Endothelial cell of umbilical vein (primary cell): ENCODE measurements around the gene ZNF618. TPM values are rescaled to one million over a fixed set of nuclear protein-coding genes. Genes with fewer than 3 reads are reported as not detected.

Experiments used
- BruUV-seq: library from RNA; stranded (reverse); fragments of 400-500 nt; replicated peaks from 2 replicates; lab custom pipeline; 2021; lab: Mats Ljungman, UMichigan
- CTCF ChIA-PET: fragments of 300-600, 350-600 bp; sonication (Branson Sonifier 250); formaldehyde crosslinking; loops from one replicate; lab custom pipeline; 2021; ENCODE audit warnings: antibody characterized with exemption, inconsistent platforms; lab: Charles Lee
- POLR2A ChIA-PET: fragments of 300-600, 350-600 bp; sonication (Branson Sonifier 250); formaldehyde crosslinking; loops from one replicate; lab custom pipeline; 2021; ENCODE audit warnings: antibody characterized with exemption, inconsistent platforms; lab: Charles Lee
- DNase-seq: peaks from one replicate; pipeline ENCODE4 v3.0.0-alpha.2; 2011; ENCODE audit warnings: low read depth, low spot score
- FAIRE-seq: peaks from 2 replicates; lab custom pipeline; 2011; peaks lifted over from hg19 to GRCh38; lab: Jason Lieb, UNC
- H2AFZ ChIP-seq: 2 replicates; pipeline ENCODE4 v1.6.0; 2012; ENCODE audit warnings: low read depth, low read length, control low read depth, inconsistent platforms
- H3K27ac ChIP-seq: 2 replicates; pipeline ENCODE4 v1.5.1; 2011; ENCODE audit warnings: low read depth, mild to moderate bottlenecking, control low read depth, low read length, moderate library complexity; ENCODE audit not compliant: insufficient read depth
- H3K27me3 ChIP-seq, 2 experiments: 2 replicates each; pipeline versions ENCODE4 v1.6.0 to v1.6.1; 2011; ENCODE audit warnings: low read length in 2 of 2, mixed read lengths in 1 of 2; ENCODE audit not compliant: control insufficient read depth in 2 of 2, insufficient read depth in 2 of 2
- H3K36me3 ChIP-seq, 2 experiments: 2 replicates in 1 of 2; 3 replicates in 1 of 2; pipeline ENCODE4 v1.5.1; 2011; ENCODE audit warnings: low read length in 2 of 2, mild to moderate bottlenecking in 1 of 2, moderate library complexity in 1 of 2; ENCODE audit not compliant: control insufficient read depth in 2 of 2, insufficient read depth in 2 of 2; ENCODE audit errors: extremely low read depth in 1 of 2
- H3K4me1 ChIP-seq: 3 replicates; pipeline ENCODE4 v1.5.1; 2011; ENCODE audit warnings: mild to moderate bottlenecking, low read length; ENCODE audit not compliant: control insufficient read depth, insufficient read depth; ENCODE audit errors: extremely low read depth
- H3K4me2 ChIP-seq: 2 replicates; pipeline ENCODE4 v1.6.1; 2011; ENCODE audit warnings: low read length, control low read depth, mixed read lengths; ENCODE audit not compliant: insufficient read depth
- H3K4me3 ChIP-seq, 3 experiments: fragments of 200-600 bp in 1 of 3; sonication (generic), shearing (Covaris generic) in 1 of 3; replicated peaks in 1 of 3; 2 replicates each; pipeline ENCODE4 v1.5.1; 2011 to 2016; ENCODE audit warnings: control low read depth in 3 of 3, low read length in 3 of 3, mild to moderate bottlenecking in 2 of 3, inconsistent platforms in 1 of 3, low read depth in 1 of 3, moderate library complexity in 1 of 3; ENCODE audit not compliant: insufficient read depth in 1 of 3
- H3K79me2 ChIP-seq: 2 replicates; pipeline ENCODE4 v1.6.0; 2012; ENCODE audit warnings: low read length, inconsistent platforms; ENCODE audit not compliant: control insufficient read depth, insufficient read depth
- H3K9ac ChIP-seq: replicated peaks from 2 replicates; pipeline ENCODE3; 2011; ENCODE audit warnings: low read length, control low read depth; ENCODE audit not compliant: insufficient read depth; ENCODE audit errors: extremely low read depth
- H3K9me1 ChIP-seq: replicated peaks from 3 replicates; pipeline ENCODE4 v1.6.0; 2011; ENCODE audit warnings: mild to moderate bottlenecking, low read length; ENCODE audit not compliant: control insufficient read depth, insufficient read depth; ENCODE audit errors: extremely low read depth
- H3K9me3 ChIP-seq: replicated peaks from 2 replicates; pipeline ENCODE4 v1.5.1; 2012; ENCODE audit warnings: low read length, inconsistent platforms; ENCODE audit not compliant: control insufficient read depth, insufficient read depth
- H4K20me1 ChIP-seq: replicated peaks from 2 replicates; pipeline ENCODE3; 2011; ENCODE audit warnings: mild to moderate bottlenecking, low read length; ENCODE audit not compliant: control insufficient read depth, insufficient read depth; ENCODE audit errors: extremely low read depth
- CTCF ChIP-seq, 2 donors: IDR thresholded peaks; 1 replicate in 1 of 2; 2 replicates in 1 of 2; pipeline ENCODE4 v1.5.1; 2011; ENCODE audit warnings: low read length in 2 of 2, mild to moderate bottlenecking in 2 of 2, moderate library complexity in 2 of 2, control low read depth in 1 of 2, inconsistent platforms in 1 of 2, low read depth in 1 of 2; ENCODE audit not compliant: insufficient read depth in 1 of 2; ENCODE audit errors: extremely low read depth in 1 of 2
- EZH2 ChIP-seq: IDR thresholded peaks from 2 replicates; pipeline ENCODE4 v1.6.1; 2012; ENCODE audit warnings: borderline replicate concordance, low read depth, mild to moderate bottlenecking, moderate library complexity, low read length, inconsistent platforms; ENCODE audit not compliant: severe bottlenecking
- FOS ChIP-seq: IDR thresholded peaks from 2 replicates; pipeline ENCODE4 v1.6.1; 2011; ENCODE audit warnings: mild to moderate bottlenecking, low read length, moderate library complexity, borderline replicate concordance; ENCODE audit not compliant: insufficient read depth
- GATA2 ChIP-seq: IDR thresholded peaks from 2 replicates; pipeline ENCODE4 v1.7.0; 2011; ENCODE audit warnings: low read depth, mild to moderate bottlenecking, moderate library complexity, mixed read lengths, low read length; ENCODE audit not compliant: insufficient read length, insufficient read depth
- JUN ChIP-seq: IDR thresholded peaks from 2 replicates; pipeline ENCODE4 v1.6.1; 2011; ENCODE audit warnings: borderline replicate concordance, low read depth; ENCODE audit not compliant: insufficient read length, insufficient read depth
- MYC ChIP-seq: IDR thresholded peaks from one replicate; pipeline ENCODE4 v1.6.1; 2011; ENCODE audit warnings: mild to moderate bottlenecking, low read depth, low read length
- POLR2A ChIP-seq: IDR thresholded peaks from 2 replicates; pipeline ENCODE4 v1.6.1; 2012; ENCODE audit warnings: low read depth, mild to moderate bottlenecking, control low read depth, low read length
- POLR2AphosphoS5 ChIP-seq: IDR thresholded peaks from 2 replicates; pipeline ENCODE4 v1.6.1; 2012; ENCODE audit warnings: low read depth, mild to moderate bottlenecking, control low read depth, low read length, moderate library complexity; ENCODE audit not compliant: insufficient read depth
- dilution Hi-C: fragments of 300-500 bp; cut with MboI; formaldehyde crosslinking; loops from one replicate; pipeline ENCODE4 v1.15.0; 2019; ENCODE audit warnings: low sequenced_read_pairs; ENCODE audit not compliant: extremely low pct_ligation_motif_present
- intact Hi-C: fragments of 100-400 bp; cut with micrococcal nuclease; formaldehyde crosslinking; loops from one replicate; pipeline ENCODE4 v1.10.0; 2022
- polyA plus RNA-seq, 4 experiments: library from polyadenylated mRNA; depleted of rRNA in 3 of 4; stranded (reverse) in 3 of 4; unstranded in 1 of 4; fragments of >200 nt; gene quantifications; 2 replicates each; pipeline versions ENCODE4 v1.2.1 to v1.2.3, GENCODE V29; 2011 to 2012; ENCODE audit warnings: missing spikeins in 1 of 4
- total RNA-seq: library from RNA; stranded (reverse); gene quantifications from 2 replicates; pipeline ENCODE4 v1.2.3, GENCODE V29; 2021
- TF ChIP-seq, protein P1 (sequence below): IDR thresholded peaks from 2 replicates; pipeline ENCODE4 v1.6.1; 2011; ENCODE audit not compliant: insufficient read depth, insufficient read length

Gene ZNF618
- total and polyA plus RNA-seq, 2 donors (not counting 3 experiments of a cell fraction or from before 2014, with no cell fraction given) = 22.6 to 80.3 TPM

DNA sequence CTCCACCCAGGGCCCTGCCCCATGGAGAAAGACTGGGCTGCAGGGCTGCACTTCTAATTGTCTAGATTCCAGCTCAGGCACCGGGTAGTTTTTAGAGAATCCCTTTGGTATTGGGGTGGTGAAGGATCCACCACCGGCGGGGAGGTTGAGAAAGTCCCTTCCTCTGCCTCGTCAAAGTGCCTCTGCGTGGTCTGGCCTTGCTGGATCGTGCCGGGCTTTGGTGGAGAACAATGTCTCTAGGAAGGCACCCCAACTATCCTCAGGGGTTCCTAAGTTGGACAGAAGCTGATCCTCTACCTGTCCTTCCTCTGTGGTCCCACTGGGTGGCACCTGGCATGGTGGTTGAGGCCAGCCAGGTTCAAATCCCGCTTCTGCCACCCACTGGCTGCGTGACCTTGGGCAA is 209.3 kb downstream of the ZNF618 start:
- H3K4me1 ChIP-seq = no peaks in the 10 kb centered on the region
- no peak overlapping the region for H3K9ac ChIP-seq
- no peaks in the 10 kb centered on the region for H4K20me1 ChIP-seq
- ChIA-PET POLR2A (no interaction called here), CTCF (interaction anchor here (0.9 to 6.1 kb wide), 4 partner anchors 14 to 208 kb away, joined by 3 to 195 read pairs (median 90); no protein-coding TSS in a partner anchor)
- H3K79me2 ChIP-seq = no peaks in the 10 kb centered on the region
- H2AFZ ChIP-seq = no peak overlapping the region
- H3K27ac ChIP-seq = no peak overlapping the region
- H3K4me3 ChIP-seq = no peak overlapping the region
- FAIRE-seq (no peak), DNase-seq (no peak)
- no TSS peak for BruUV-seq
- peaks cover 7 to 18% of the 10 kb centered on the region in 2 experiments for H3K27me3 ChIP-seq
- H3K9me3 ChIP-seq = no peaks in the 10 kb centered on the region
- no peak overlapping the region for H3K4me2 ChIP-seq
- dilution Hi-C loops = loop anchor here (25.0 kb wide), 1 partner anchor 202 kb away; no protein-coding TSS in a partner anchor
- H3K9me1 ChIP-seq = no peaks in the 10 kb centered on the region
- H3K36me3 ChIP-seq = no peaks in the 10 kb centered on the region
- TF ChIP-seq MYC (no peak), POLR2A (no peak), FOS (no peak)
- TF ChIP-seq, protein P1, sequence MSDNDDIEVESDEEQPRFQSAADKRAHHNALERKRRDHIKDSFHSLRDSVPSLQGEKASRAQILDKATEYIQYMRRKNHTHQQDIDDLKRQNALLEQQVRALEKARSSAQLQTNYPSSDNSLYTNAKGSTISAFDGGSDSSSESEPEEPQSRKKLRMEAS = no peak
- intact Hi-C loops = no loop called here

DNA sequence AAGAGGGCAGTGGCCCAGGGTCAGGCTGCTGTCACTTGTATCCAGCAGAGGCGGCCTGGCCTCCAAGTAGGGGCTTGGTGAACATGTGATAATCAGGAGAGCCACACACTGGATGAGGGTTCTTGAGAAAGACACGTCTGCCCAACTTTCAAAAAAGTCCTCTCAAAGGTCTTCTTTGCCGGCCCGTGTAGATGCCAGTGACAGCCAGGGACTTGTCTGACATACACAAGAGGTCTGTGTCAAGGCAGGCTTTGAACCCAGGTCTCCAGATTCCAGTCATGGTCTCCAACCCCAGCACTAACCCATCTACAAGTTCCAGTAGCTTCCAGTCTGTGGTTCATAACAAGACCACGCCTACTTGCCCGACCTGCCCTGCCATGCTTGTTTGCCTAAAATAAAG is 209.9 kb downstream of the ZNF618 start:
- TF ChIP-seq CTCF (IDR thresholded peaks at IDR 0.05; ENCODE audit: extremely low read depth in 1 of 2, insufficient read depth in 1 of 2, low read depth in 1 of 2, low read length in 2 of 2) (no peak), MYC (no peak), JUN (no peak), POLR2A (no peak), FOS (no peak), EZH2 (no peak), POLR2AphosphoS5 (no peak), GATA2 (no peak)
- TF ChIP-seq, protein P1 = no peak
- Histone ChIP-seq H3K36me3 (no peaks in the 10 kb centered on the region), H3K27me3 (peaks cover 7 to 18% of the 10 kb centered on the region in 2 experiments), H3K79me2 (no peaks in the 10 kb centered on the region), H3K4me3 (no peak overlapping the region), H3K9me1 (no peaks in the 10 kb centered on the region), H3K4me1 (no peaks in the 10 kb centered on the region), H3K9me3 (no peaks in the 10 kb centered on the region), H3K27ac (no peak overlapping the region), H3K4me2 (no peak overlapping the region), H4K20me1 (no peaks in the 10 kb centered on the region), H2AFZ (no peak overlapping the region), H3K9ac (no peak overlapping the region)
- CTCF ChIA-PET = interaction anchor here (0.9 to 6.1 kb wide), 3 partner anchors 14 to 205 kb away, joined by 3 to 195 read pairs (median 159); no protein-coding TSS in a partner anchor
- FAIRE-seq (no peak), DNase-seq (no peak)
- intact Hi-C loops = no loop called here
- dilution Hi-C loops = loop anchor here (25.0 kb wide), 1 partner anchor 201 kb away; no protein-coding TSS in a partner anchor
- no TSS peak for BruUV-seq
- POLR2A ChIA-PET = no interaction called here
